Measurements from ENCODE around the gene PSMD11. TPM values are rescaled to one million over a fixed set of nuclear protein-coding genes. Genes with fewer than 3 reads are reported as not detected.

The PSMD11 gene
- total RNA-seq, 1 donor from 2014 or later: 110 TPM

- H3K9me3 Mint-ChIP-seq (ENCODE audit: unreplicated experiment): no peaks in the 10 kb centered on the region
- H3K36me3 Mint-ChIP-seq (ENCODE audit: low read depth, unreplicated experiment): peaks cover 14% of the 10 kb centered on the region
- H3K27me3 Mint-ChIP-seq (ENCODE audit: unreplicated experiment): peaks cover 10% of the 10 kb centered on the region
- peaks cover 23% of the 10 kb centered on the region for H3K4me1 Mint-ChIP-seq (ENCODE audit: unreplicated experiment)
- H3K4me3 Mint-ChIP-seq (ENCODE audit: unreplicated experiment): peak overlapping the region; percentile 90
- no peak for DNase-seq (ENCODE audit: low spot score)
- no peak for TF ChIP-seq CTCF (IDR thresholded peaks at IDR 0.05; ENCODE audit: unreplicated experiment)
- no peak overlapping the region for H3K27ac Mint-ChIP-seq (ENCODE audit: unreplicated experiment)
Measured at GRCh38 chr17:32488177-32488542, 43.9 kb downstream of the PSMD11 start.

- Mint-ChIP-seq H3K27me3 (ENCODE audit: unreplicated experiment) (peaks cover 10% of the 10 kb centered on the region), H3K36me3 (ENCODE audit: low read depth, unreplicated experiment) (peaks cover 14% of the 10 kb centered on the region), H3K4me3 (ENCODE audit: unreplicated experiment) (no peak overlapping the region), H3K27ac (ENCODE audit: unreplicated experiment) (no peak overlapping the region), H3K9me3 (ENCODE audit: unreplicated experiment) (no peaks in the 10 kb centered on the region), H3K4me1 (ENCODE audit: unreplicated experiment) (peaks cover 23% of the 10 kb centered on the region)
- no peak for DNase-seq (ENCODE audit: low spot score)
- TF ChIP-seq CTCF (IDR thresholded peaks at IDR 0.05; ENCODE audit: unreplicated experiment): no peak
Measured at GRCh38 chr17:32488604-32489180, 44.4 kb downstream of the PSMD11 start.

GRCh38 chr17:32489320-32490100, 45.2 kb downstream of the PSMD11 start:
- no peak for DNase-seq (ENCODE audit: low spot score)
- Mint-ChIP-seq H3K9me3 (ENCODE audit: unreplicated experiment) (no peaks in the 10 kb centered on the region), H3K4me3 (ENCODE audit: unreplicated experiment) (no peak overlapping the region), H3K36me3 (ENCODE audit: low read depth, unreplicated experiment) (peaks cover 14% of the 10 kb centered on the region), H3K4me1 (ENCODE audit: unreplicated experiment) (peaks cover 23% of the 10 kb centered on the region), H3K27me3 (ENCODE audit: unreplicated experiment) (peaks cover 10% of the 10 kb centered on the region), H3K27ac (ENCODE audit: unreplicated experiment) (no peak overlapping the region)
- no peak for TF ChIP-seq CTCF (IDR thresholded peaks at IDR 0.05; ENCODE audit: unreplicated experiment)

GRCh38 chr17:32490101-32490482, 45.8 kb downstream of the PSMD11 start:
- H3K36me3 Mint-ChIP-seq (ENCODE audit: low read depth, unreplicated experiment): peaks cover 14% of the 10 kb centered on the region
- peaks cover 23% of the 10 kb centered on the region for H3K4me1 Mint-ChIP-seq (ENCODE audit: unreplicated experiment)
- no peaks in the 10 kb centered on the region for H3K9me3 Mint-ChIP-seq (ENCODE audit: unreplicated experiment)
- peaks cover 10% of the 10 kb centered on the region for H3K27me3 Mint-ChIP-seq (ENCODE audit: unreplicated experiment)
- H3K27ac Mint-ChIP-seq (ENCODE audit: unreplicated experiment): no peak overlapping the region
- no peak overlapping the region for H3K4me3 Mint-ChIP-seq (ENCODE audit: unreplicated experiment)
- no peak for TF ChIP-seq CTCF (IDR thresholded peaks at IDR 0.05; ENCODE audit: unreplicated experiment)
- no peak for DNase-seq (ENCODE audit: low spot score)
